GM21423 (cell line): ENCODE data around the gene TMEM126A.
"Not testable (repeated sequence)": the region's sequence is repeated elsewhere in the genome, so short reads cannot be mapped to it uniquely, and the experiment has no call there.

Source experiments
- ATAC-seq: cut with Tn5 transposase; IDR thresholded peaks from one replicate; pipeline ENCODE4 v1.9.1; 2021; ENCODE audit warnings: mild to moderate bottlenecking, moderate library complexity; ENCODE audit not compliant: unreplicated experiment

TMEM126A gene

GRCh38 chr11:85656777-85657176, 9.0 kb downstream of the TMEM126A start:
- no peak for ATAC-seq

- no peak for ATAC-seq
These were observed 10.4 kb downstream of the TMEM126A start for GRCh38 chr11:85658180-85658579.

- no peak for ATAC-seq
These were observed 14.4 kb downstream of the TMEM126A start for GRCh38 chr11:85661972-85662664.

- ATAC-seq = no peak
These were observed 15.4 kb downstream of the TMEM126A start for GRCh38 chr11:85663080-85663752.

GRCh38 chr11:85663753-85664614, 16.2 kb downstream of the TMEM126A start:
- ATAC-seq = peak; percentile 61

- ATAC-seq = peak; percentile 94
These were observed 17.1 kb downstream of the TMEM126A start, which contains the start of gene CREBZF for GRCh38 chr11:85664615-85665481. Gene CREBZF, minus strand, starts transcription at chr11:85665129. Its CDS starts 254 bp downstream, at chr11:85664875.

- ATAC-seq = no peak
These were observed 18.0 kb downstream of the TMEM126A start for GRCh38 chr11:85665733-85666132.

GRCh38 chr11:85666687-85667086, 18.9 kb downstream of the TMEM126A start:
- ATAC-seq = no peak

- no peak for ATAC-seq
These were observed 20.4 kb downstream of the TMEM126A start for GRCh38 chr11:85668157-85668556.

DNA sequence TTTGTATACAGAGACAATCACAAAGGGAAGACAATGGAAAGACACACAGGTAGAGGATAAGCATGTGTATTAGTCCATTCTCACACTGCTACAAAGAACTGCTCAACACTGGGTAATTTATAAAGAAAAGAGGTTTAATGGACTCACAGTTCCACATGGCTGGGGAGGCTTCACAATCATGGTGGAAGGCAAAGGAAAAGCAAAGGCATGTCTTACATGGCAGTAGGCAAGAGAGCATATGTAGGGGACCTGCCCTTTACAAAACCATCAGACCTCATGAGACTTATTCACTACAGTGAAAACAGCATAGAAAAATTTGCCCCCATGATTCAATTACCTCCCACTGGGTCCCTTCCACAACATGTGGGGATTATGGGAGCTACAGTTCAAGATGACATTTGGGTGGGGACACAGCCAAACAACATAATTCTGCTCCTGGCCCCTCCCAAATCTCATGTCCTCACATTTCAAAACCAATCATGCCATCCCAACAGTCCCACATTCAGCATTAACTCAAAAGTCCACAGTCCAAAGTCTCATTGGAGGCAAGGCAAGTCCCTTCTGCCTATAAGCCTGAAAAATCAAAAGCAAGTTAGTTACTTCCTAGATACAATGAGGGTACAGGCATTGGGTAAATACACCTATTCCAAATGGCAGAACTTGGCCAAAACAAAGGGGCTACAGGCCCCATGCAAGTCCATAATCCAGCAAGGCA, 23.3 kb downstream of the TMEM126A start:
- not testable (repeated sequence) for ATAC-seq

GRCh38 chr11:85672105-85672902, 24.5 kb downstream of the TMEM126A start:
- ATAC-seq = no peak

- ATAC-seq = no peak
These were observed 25.6 kb downstream of the TMEM126A start for GRCh38 chr11:85673393-85673792.

DNA sequence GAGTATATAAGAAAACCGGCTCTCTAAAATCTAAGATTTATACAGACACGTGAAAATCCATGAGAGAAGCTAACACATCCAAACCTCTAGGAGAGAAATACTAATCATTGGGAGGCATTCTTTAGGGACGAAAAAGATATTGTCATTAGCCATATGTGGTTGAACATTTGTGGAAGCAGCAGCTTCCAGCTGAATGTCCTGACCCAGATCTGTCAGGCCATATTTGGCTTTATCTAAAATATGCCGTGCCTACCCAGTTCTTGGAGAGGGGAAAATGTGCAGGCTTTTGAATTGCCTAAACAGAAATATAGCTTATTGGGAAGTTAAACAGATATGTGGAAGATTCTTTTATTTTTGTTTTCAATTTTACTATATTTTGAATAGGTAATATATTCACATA, 31.8 kb downstream of the TMEM126A start:
- no peak for ATAC-seq

DNA sequence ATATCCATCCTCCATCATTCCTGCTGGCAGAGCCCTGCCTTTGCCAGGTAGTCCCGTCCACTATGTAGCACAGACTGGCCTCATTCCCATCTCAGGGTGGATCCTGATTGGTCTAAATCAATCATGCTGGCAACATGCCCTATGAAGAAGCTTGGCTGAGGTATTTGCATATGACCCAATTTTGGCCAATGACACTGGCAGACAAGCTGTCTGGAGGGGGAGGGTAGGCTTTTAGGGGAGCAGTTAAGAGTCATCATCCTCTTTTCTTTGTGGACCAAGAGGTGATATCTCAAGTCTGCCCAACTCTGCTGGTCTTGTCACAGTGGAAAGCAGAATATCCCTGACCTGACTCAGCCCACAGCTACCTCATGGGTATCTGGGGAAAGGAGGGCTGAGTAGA, 33.1 kb downstream of the TMEM126A start:
- ATAC-seq = no peak

GRCh38 chr11:85682330-85683305, 34.9 kb downstream of the TMEM126A start:
- ATAC-seq = peak; percentile 83

DNA sequence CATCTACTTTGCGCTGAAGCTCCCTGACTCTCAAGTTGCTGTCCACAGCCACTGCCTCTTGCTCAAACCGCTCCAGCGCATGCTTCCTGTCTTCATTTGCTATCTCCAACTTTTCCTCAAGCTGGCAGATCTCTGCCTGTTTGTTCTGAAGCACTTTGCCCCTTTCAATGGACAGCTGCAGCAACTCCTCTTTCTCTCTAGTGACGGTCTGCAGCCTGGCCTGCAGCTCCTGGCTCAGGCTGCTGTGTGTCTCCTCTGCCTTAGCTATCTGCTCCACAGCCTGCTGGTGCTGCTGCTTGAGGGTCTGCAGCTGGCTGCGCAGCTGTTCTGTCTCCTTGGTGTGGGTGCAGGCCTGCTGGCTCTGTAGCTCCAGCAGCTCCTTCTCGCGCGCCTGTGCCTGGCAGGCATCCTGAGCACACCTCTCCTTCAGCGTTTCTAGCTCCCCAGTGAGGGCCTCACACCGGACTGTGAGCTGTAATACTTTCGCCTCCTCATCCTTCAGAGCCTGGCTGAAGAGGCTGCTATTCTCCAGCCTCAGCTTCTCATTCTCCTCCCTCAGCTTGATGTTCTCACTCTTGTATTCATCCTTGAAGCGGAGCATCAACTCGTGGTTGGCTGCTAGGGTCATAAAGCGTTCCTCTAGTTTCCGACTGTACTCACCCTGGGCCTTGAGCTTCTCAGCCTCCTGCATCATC, 37.5 kb downstream of the TMEM126A start:
- ATAC-seq = no peak

GRCh38 chr11:85685820-85686459, 38.2 kb downstream of the TMEM126A start, which contains the start of gene CCDC89:
Gene CCDC89, minus strand, starts transcription at chr11:85686195. Its CDS starts 65 bp downstream, at chr11:85686130.
- ATAC-seq = no peak
